ENCODE data around the gene GALNT15. TPM values are rescaled to one million over a fixed set of nuclear protein-coding genes. Genes with fewer than 3 reads are reported as not detected.

Gene GALNT15
- total RNA-seq, 1 donor from 2014 or later = 15.5 TPM

Other genes with a start within 250 kb of the GALNT15 start
- gene DPH3, start 90.3 kb downstream of the GALNT15 start, total RNA-seq = 16.6 TPM
- 22.3 TPM for gene OXNAD1, start 90.5 kb downstream of the GALNT15 start, total RNA-seq